ENCODE measurements around the gene NXNL2.

NXNL2 gene

DNA sequence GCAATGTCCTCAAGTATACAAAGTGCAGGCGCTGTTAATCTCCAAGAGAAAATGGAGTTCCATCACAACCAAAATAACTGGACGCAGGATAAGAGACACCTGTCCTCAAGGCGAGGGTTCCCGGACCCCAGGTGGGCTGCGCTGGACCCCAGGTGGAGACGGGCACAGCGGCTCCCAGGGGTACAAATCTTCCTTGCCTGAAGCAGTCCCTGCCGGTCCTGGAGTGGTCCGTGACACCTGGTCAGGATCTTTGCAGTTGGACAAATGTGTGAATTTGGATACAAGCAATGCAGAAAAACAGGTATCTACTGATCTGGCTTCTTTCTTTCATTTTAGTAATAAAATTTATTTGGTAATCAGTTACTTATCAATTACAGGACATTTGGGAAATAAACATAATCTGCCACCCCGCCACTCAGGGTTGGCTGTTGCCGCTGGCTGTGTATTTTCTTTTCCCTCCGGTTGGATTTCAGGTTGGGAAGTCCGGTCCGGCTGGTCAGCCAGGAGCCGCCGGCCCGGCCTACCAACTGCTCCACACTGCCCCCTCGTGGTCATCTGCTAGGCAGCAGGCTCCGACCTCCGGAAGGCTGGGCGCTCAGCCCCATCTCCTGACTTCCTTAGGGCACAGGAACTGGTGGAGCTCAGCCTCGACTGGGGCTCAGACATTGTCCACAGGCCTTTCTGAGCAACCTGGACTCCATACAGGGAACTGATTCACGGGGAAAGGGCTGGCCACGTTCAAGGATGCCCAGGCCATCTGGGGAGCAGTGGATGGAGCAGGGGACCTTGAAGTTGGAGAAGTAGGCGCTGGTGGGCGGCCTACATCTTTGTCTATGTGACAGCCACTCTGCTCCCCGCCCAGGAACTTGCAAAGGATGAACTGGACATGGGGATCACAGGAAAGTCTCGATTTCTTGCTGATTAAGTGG, 43.4 kb downstream of the NXNL2 start:
- DNase-seq (ENCODE audit: low spot score), result peak; percentile 63

GRCh38 chr9:88579050-88579715, 44.2 kb downstream of the NXNL2 start:
- no peak for DNase-seq (ENCODE audit: low spot score)

GRCh38 chr9:88580961-88581360, 46.0 kb downstream of the NXNL2 start:
- DNase-seq (ENCODE audit: low spot score), result no peak

DNA sequence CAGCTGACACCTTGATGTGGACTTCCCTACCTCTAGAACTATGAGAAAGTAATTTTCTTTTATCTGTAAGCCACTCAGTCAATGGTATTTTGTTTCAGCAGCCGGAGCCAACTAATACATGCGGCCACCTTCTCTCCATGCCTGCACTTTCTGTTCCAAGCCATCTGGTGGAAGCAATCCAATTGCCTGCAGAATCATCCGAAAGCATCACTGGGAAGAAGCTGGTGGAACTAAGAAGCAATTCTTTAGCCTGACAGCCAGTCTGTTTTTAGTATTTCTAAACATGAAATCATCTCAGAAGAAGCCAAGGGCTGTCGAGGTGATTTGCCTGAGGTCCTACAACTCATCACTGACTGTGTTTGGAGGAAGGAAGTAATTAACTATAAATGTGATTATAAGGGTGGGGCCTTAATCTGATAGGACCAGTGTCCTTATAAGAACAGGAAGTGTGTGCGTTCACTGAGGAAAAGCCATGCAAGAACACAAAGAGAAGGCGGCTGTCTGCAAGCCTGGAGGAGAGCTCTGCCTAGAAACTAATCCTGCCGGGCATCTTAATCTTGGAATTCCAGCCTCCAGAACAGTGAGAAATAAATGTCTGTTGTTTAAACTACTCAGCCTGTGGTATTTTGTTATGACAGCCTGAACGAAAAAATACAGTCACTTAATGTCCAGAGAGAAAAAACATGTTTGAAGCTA, 49.1 kb downstream of the NXNL2 start:
- DNase-seq (ENCODE audit: low spot score), result no peak

DNA sequence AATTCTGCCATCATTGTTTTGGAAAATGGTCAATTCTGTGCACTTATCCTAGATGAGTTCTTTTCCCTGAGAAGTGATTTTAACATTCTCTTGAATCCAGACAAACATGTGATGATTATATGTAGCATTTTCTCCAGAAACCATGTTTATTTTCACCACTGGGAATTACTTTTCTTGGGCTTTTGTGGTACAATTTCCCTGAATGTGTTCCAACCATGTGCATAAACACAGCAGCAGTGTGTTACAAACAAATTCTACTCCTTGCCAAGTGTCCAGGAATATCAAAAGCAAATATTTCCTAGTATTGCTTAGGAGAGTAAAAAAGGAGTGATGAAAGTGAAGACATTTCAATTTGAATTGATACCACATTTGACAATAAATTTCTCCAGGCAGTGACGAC, 50.4 kb downstream of the NXNL2 start:
- DNase-seq (ENCODE audit: low spot score), result no peak

DNA sequence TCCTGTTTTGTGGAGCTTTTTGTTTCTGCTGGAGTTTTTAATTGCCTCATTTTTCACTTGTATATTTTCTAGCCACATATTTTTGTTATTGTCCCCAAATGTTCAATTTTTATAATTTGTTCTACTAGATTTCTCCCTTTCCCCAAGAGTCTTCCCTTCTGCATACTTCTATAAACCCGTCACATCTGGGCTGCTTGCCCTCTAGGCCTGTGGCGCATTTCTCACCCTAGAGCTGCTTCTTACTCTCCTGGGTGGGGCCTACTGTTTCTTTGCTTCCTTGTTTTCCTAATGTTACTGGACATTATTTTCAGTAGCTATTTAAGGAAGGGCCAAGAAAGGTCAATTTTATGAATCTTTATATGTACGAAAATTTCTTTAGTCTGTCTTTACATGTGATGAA, 51.5 kb downstream of the NXNL2 start:
- no peak for DNase-seq (ENCODE audit: low spot score)

GRCh38 chr9:88587182-88587581, 52.2 kb downstream of the NXNL2 start:
- peak; percentile 23 for DNase-seq (ENCODE audit: low spot score)

DNA sequence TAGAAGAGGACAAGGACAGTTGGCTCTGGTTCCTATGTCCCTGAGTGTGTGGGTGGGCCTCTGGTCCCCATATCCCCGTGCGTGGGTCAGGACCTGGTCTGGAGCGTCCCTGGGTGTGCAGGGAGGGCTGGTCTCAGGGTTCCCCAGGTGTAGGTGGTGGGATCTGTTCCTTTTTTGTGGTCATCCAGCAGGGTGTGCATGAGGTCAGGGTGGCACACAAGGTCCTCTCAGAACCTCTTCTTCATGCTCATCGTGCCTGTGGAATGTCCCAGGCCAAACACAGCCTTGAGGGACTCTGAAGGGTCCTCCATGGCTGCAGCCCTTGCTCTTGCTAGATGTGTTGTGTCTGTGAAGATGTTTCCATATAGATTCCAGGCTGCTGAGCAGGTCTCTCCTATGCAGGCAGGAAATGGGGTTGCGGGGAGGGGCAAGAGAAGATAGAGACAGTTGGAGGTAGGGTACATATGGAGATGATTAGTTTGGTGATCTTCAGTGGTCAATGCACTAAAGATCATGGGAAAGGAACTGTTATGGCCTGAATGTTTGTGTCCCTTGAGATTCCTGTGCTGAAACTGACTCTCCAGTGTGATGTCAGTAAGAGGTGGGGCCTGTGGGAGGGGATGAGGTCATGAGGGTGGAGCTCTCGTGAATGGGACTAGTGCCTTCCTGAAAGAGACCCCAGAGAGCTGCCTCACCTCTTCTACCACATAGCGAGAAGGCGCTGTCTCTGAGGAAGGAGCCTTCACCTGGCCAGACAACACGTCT, 53.1 kb downstream of the NXNL2 start:
- DNase-seq (ENCODE audit: low spot score), result no peak

- DNase-seq (ENCODE audit: low spot score), result no peak
These were observed 54.7 kb downstream of the NXNL2 start for GRCh38 chr9:88589656-88590055.

GRCh38 chr9:88590558-88591146, 55.7 kb downstream of the NXNL2 start:
- DNase-seq (ENCODE audit: low spot score), result no peak

GRCh38 chr9:88593537-88594185, 58.7 kb downstream of the NXNL2 start:
- DNase-seq (ENCODE audit: low spot score), result no peak

All from hematopoietic multipotent progenitor cell treated with erythropoietin and hydrocortisone succinate and interleukin-3 and kit ligand, for 17 days (in vitro differentiated cells).